Measurements from ENCODE around the gene SLC6A9.

- TF ChIP-seq CTCF (IDR thresholded peaks at IDR 0.05 in 4 of 5, conservative IDR thresholded peaks at IDR 0.05 in 1 of 5): no peak
- TF ChIP-seq POLR2A (IDR thresholded peaks at IDR 0.05): no peak
Measured at GRCh38 chr1:44059212-44059611, 27.9 kb upstream of the SLC6A9 start.

Data from gastrocnemius medialis (tissue), 4 donors.